HG03066 (cell line): ENCODE data around the gene MYO15B.

Source experiments
- ATAC-seq: cut with Tn5 transposase; IDR thresholded peaks from one replicate; pipeline ENCODE4 v1.9.1; 2021; ENCODE audit warnings: low read depth; ENCODE audit not compliant: unreplicated experiment

MYO15B gene

GRCh38 chr17:75622771-75623273 lies 35.2 kb downstream of the MYO15B start:
- ATAC-seq = no peak

GRCh38 chr17:75623386-75623785 lies 35.8 kb downstream of the MYO15B start:
- no peak for ATAC-seq

GRCh38 chr17:75624021-75624420 lies 36.4 kb downstream of the MYO15B start:
- no peak for ATAC-seq

GRCh38 chr17:75624714-75625345 lies 37.2 kb downstream of the MYO15B start:
- ATAC-seq = no peak

GRCh38 chr17:75625813-75626486 lies 38.4 kb downstream of the MYO15B start:
- no peak for ATAC-seq

GRCh38 chr17:75626496-75627038 lies 39.0 kb downstream of the MYO15B start:
- ATAC-seq = no peak

- no peak for ATAC-seq
Measured at GRCh38 chr17:75627094-75627493, 39.5 kb downstream of the MYO15B start.

- ATAC-seq = no peak
Measured at GRCh38 chr17:75628425-75628824, 40.8 kb downstream of the MYO15B start.

- no peak for ATAC-seq
Measured at GRCh38 chr17:75629157-75629556, 41.6 kb downstream of the MYO15B start.

- ATAC-seq = no peak
Measured at GRCh38 chr17:75630071-75630917, 42.7 kb downstream of the MYO15B start.

- no peak for ATAC-seq
Measured at GRCh38 chr17:75631353-75631752, 43.8 kb downstream of the MYO15B start.

GRCh38 chr17:75632428-75632827 lies 44.8 kb downstream of the MYO15B start:
- ATAC-seq = no peak

GRCh38 chr17:75632863-75633485 lies 45.4 kb downstream of the MYO15B start, which contains the start of gene SMIM5:
SMIM5 (plus strand) TSS chr17:75633434; CDS start chr17:75640202, 6,768 bp downstream.
- ATAC-seq = no peak

- ATAC-seq = no peak
Measured at GRCh38 chr17:75633486-75634375, 46.1 kb downstream of the MYO15B start.

GRCh38 chr17:75634376-75634740 lies 46.8 kb downstream of the MYO15B start:
- ATAC-seq = no peak

- no peak for ATAC-seq
Measured at GRCh38 chr17:75634754-75635609, 47.4 kb downstream of the MYO15B start.

- no peak for ATAC-seq
Measured at GRCh38 chr17:75635610-75636202, 48.1 kb downstream of the MYO15B start.
